GM18858 (cell line): Measurements from ENCODE around the gene NPAS3.

Experiments
- ATAC-seq: cut with Tn5 transposase; IDR thresholded peaks from one replicate; pipeline ENCODE4 v1.9.1; 2021; ENCODE audit not compliant: unreplicated experiment

NPAS3 gene

GRCh38 chr14:33733310-33733709, 794.6 kb downstream of the NPAS3 start:
- ATAC-seq, result no peak

- no peak for ATAC-seq
Measured at GRCh38 chr14:33733721-33734120, 795.0 kb downstream of the NPAS3 start.

GRCh38 chr14:33734387-33734786, 795.7 kb downstream of the NPAS3 start:
- no peak for ATAC-seq

- ATAC-seq, result no peak
Measured at GRCh38 chr14:33736299-33736825, 797.7 kb downstream of the NPAS3 start.

- no peak for ATAC-seq
Measured at GRCh38 chr14:33736979-33737378, 798.3 kb downstream of the NPAS3 start.

- no peak for ATAC-seq
Measured at GRCh38 chr14:33737446-33737845, 798.8 kb downstream of the NPAS3 start.

GRCh38 chr14:33738029-33738428, 799.4 kb downstream of the NPAS3 start:
- ATAC-seq, result no peak

GRCh38 chr14:33738491-33738890, 799.8 kb downstream of the NPAS3 start:
- no peak for ATAC-seq

GRCh38 chr14:33740531-33740930, 801.9 kb downstream of the NPAS3 start:
- no peak for ATAC-seq

GRCh38 chr14:33742166-33742565, 803.5 kb downstream of the NPAS3 start:
- no peak for ATAC-seq

GRCh38 chr14:33745163-33745562, 806.5 kb downstream of the NPAS3 start:
- ATAC-seq, result no peak

- ATAC-seq, result no peak
Measured at GRCh38 chr14:33747749-33748148, 809.1 kb downstream of the NPAS3 start.

- no peak for ATAC-seq
Measured at GRCh38 chr14:33754261-33754660, 815.6 kb downstream of the NPAS3 start.

- ATAC-seq, result no peak
Measured at GRCh38 chr14:33755358-33755757, 816.7 kb downstream of the NPAS3 start.

GRCh38 chr14:33756833-33757232, 818.2 kb downstream of the NPAS3 start:
- ATAC-seq, result no peak

GRCh38 chr14:33758547-33758946, 819.9 kb downstream of the NPAS3 start:
- no peak for ATAC-seq

- ATAC-seq, result no peak
Measured at GRCh38 chr14:33762161-33762851, 823.6 kb downstream of the NPAS3 start.

- ATAC-seq, result no peak
Measured at GRCh38 chr14:33764876-33765650, 826.4 kb downstream of the NPAS3 start.

- ATAC-seq, result no peak
Measured at GRCh38 chr14:33767586-33768457, 829.1 kb downstream of the NPAS3 start.

GRCh38 chr14:33768458-33768830, 829.8 kb downstream of the NPAS3 start:
- no peak for ATAC-seq
